Measurements from ENCODE around the gene HOXA10.

HOXA10 gene

DNA sequence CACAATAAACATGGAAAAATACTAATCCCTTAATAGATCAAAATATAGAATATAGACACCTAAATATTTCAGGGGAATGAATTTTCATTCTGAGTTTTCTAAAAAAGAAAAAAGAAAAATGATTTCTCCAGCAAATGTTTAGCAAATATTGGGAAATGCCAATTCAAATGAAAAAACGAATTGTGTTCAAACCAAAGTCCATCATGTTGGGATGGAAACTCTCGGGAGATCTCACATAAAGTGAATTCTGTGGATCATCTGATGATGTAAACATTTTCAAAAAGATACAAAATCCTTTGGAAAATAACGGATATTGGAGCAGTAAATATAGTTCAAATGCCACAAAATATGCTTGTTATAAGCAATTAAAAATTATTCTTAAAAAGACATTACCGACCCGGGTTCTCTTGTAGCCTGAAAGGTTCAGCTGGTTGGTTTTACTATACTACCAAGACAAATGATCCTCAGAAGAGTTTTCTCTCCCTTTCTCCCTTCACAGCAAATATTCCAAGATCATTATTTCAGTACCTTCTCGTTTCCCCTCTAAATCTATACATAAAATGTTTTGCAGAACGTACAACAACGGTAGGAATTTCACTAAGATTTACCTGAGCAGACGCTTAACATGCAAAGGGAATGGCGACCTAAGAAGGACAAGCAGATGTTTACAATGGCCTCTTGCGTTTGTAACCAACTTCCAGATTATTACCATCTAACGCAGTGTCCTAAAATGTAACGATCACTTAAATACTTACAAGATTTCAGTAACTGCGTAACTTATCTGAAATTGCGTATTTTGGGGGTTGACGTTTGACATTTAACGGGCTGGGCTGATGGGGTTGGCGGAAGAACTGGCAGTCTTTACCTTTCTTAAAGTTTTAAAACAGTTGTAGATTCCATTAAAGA lies 23.3 kb upstream of the HOXA10 start:
- Histone ChIP-seq H4K20me1 (ENCODE audit: insufficient read depth, low read length) (no peaks in the 10 kb centered on the region), H3K36me3 (ENCODE audit: insufficient read depth, low read length) (no peaks in the 10 kb centered on the region)

DNA sequence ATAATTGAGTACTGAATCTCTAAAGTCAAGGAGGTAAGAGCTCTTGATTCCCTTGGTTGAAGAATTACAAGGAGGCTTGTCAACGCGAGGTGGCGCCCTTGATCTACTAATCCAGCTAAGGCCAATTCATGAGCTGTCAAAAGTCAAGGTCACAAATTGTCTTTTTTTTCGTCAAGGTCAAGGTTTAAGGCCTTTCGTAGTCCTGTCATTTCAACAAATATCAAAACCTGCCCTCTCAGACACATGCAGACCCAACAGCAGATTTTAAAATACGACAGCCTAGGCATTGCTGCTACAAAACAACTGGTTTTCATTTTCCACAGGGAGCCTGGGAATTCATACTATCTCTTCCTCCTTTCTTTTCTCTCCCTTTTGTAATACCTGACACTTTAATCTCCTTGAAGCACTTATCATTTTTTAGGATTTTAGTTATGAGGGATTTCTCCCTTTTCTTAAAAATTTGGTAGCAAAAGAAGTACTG lies 22.2 kb upstream of the HOXA10 start:
- H2AFZ ChIP-seq (ENCODE audit: low read depth, low read length), result no peak overlapping the region
- H3K9me3 ChIP-seq (ENCODE audit: insufficient read depth, low read length, severe bottlenecking), result no peaks in the 10 kb centered on the region
- H3K4me1 ChIP-seq (ENCODE audit: insufficient read depth, low read length), result peaks cover 34% of the 10 kb centered on the region
- peaks cover 17% of the 10 kb centered on the region for H3K27me3 ChIP-seq (ENCODE audit: insufficient read depth, low read length, poor library complexity)
- H3K4me3 ChIP-seq (ENCODE audit: low read depth in 1 of 2, low read length in 2 of 2), result no peak overlapping the region
- no peak overlapping the region for H3K9ac ChIP-seq (ENCODE audit: low read depth, low read length)
- H3K79me2 ChIP-seq (ENCODE audit: insufficient read depth, low read length), result no peaks in the 10 kb centered on the region
- peak overlapping the region; percentile 60 for H3K4me2 ChIP-seq (ENCODE audit: insufficient read depth, low read length)
- DNase-seq, result peak; percentile 80
- TF ChIP-seq, protein P1, sequence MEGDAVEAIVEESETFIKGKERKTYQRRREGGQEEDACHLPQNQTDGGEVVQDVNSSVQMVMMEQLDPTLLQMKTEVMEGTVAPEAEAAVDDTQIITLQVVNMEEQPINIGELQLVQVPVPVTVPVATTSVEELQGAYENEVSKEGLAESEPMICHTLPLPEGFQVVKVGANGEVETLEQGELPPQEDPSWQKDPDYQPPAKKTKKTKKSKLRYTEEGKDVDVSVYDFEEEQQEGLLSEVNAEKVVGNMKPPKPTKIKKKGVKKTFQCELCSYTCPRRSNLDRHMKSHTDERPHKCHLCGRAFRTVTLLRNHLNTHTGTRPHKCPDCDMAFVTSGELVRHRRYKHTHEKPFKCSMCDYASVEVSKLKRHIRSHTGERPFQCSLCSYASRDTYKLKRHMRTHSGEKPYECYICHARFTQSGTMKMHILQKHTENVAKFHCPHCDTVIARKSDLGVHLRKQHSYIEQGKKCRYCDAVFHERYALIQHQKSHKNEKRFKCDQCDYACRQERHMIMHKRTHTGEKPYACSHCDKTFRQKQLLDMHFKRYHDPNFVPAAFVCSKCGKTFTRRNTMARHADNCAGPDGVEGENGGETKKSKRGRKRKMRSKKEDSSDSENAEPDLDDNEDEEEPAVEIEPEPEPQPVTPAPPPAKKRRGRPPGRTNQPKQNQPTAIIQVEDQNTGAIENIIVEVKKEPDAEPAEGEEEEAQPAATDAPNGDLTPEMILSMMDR (IDR thresholded peaks at IDR 0.05; ENCODE audit: borderline replicate concordance, extremely low read depth, low read length, poor library complexity, severe bottlenecking), result peak; percentile 88
- no peak for TF ChIP-seq EZH2 (IDR thresholded peaks at IDR 0.05; ENCODE audit: borderline replicate concordance, low read depth, low read length, severe bottlenecking)
- no peaks in the 10 kb centered on the region for H3K36me3 ChIP-seq (ENCODE audit: insufficient read depth, low read length)
- no peak for ATAC-seq (ENCODE audit: insufficient read depth, low read depth)
- H3K27ac ChIP-seq (ENCODE audit: low read length), result no peak overlapping the region
- H4K20me1 ChIP-seq (ENCODE audit: insufficient read depth, low read length), result no peaks in the 10 kb centered on the region

More for the DNA sequence above, 23.3 kb upstream of the HOXA10 start:
- DNase-seq (no peak), ATAC-seq (ENCODE audit: insufficient read depth, low read depth) (no peak)
- Histone ChIP-seq H3K4me2 (ENCODE audit: insufficient read depth, low read length) (no peak overlapping the region), H3K79me2 (ENCODE audit: insufficient read depth, low read length) (no peaks in the 10 kb centered on the region), H3K27me3 (ENCODE audit: insufficient read depth, low read length, poor library complexity) (peaks cover 17% of the 10 kb centered on the region), H2AFZ (ENCODE audit: low read depth, low read length) (no peak overlapping the region), H3K4me3 (ENCODE audit: low read depth in 1 of 2, low read length in 2 of 2) (no peak overlapping the region), H3K27ac (ENCODE audit: low read length) (no peak overlapping the region), H3K9me3 (ENCODE audit: insufficient read depth, low read length, severe bottlenecking) (no peaks in the 10 kb centered on the region), H3K4me1 (ENCODE audit: insufficient read depth, low read length) (peaks cover 34% of the 10 kb centered on the region), H3K9ac (ENCODE audit: low read depth, low read length) (no peak overlapping the region)
- no peak for TF ChIP-seq EZH2 (IDR thresholded peaks at IDR 0.05; ENCODE audit: borderline replicate concordance, low read depth, low read length, severe bottlenecking)
- TF ChIP-seq, protein P1 (IDR thresholded peaks at IDR 0.05; ENCODE audit: borderline replicate concordance, extremely low read depth, low read length, poor library complexity, severe bottlenecking), result no peak

DNA sequence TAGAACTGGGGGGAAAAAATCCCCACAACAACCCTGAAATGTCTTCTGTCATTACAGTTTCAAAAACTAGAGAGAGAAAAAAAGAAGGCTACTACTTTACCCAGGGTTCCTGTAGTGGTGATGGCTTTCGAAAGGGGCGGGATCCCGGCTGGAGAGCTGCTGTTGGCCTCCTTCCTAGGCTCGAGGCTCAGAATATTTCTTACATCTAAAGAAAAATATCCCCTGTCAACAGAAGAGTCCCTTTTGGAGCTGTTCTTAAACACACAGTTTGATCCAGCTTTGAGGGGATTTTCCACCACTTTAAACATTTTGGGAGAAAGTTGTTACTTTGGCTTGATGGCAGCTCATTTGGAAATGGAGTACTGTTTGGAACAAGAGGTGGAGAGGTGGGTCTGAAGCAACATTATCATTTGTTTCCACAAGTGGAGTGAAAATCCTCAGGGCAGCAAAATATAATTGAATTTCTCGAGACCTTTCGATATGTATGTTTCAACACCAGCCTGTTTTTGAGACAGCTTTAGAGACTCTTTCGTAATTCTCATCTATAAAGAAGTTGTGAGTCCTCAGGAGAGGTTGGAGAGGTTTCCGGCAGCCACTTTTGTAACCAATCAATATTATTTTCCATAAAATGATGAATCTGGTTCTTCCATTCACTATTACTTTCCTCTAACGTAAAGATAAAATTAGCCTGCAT lies 20.7 kb upstream of the HOXA10 start:
- DNase-seq (no peak), ATAC-seq (ENCODE audit: insufficient read depth, low read depth) (no peak)
- Histone ChIP-seq H3K27ac (ENCODE audit: low read length) (no peak overlapping the region), H4K20me1 (ENCODE audit: insufficient read depth, low read length) (no peaks in the 10 kb centered on the region), H3K36me3 (ENCODE audit: insufficient read depth, low read length) (no peaks in the 10 kb centered on the region), H2AFZ (ENCODE audit: low read depth, low read length) (no peak overlapping the region), H3K79me2 (ENCODE audit: insufficient read depth, low read length) (no peaks in the 10 kb centered on the region), H3K9ac (ENCODE audit: low read depth, low read length) (no peak overlapping the region), H3K4me3 (ENCODE audit: low read depth in 1 of 2, low read length in 2 of 2) (no peak overlapping the region), H3K4me1 (ENCODE audit: insufficient read depth, low read length) (peaks cover 25% of the 10 kb centered on the region), H3K4me2 (ENCODE audit: insufficient read depth, low read length) (no peak overlapping the region), H3K27me3 (ENCODE audit: insufficient read depth, low read length, poor library complexity) (peaks cover 12% of the 10 kb centered on the region), H3K9me3 (ENCODE audit: insufficient read depth, low read length, severe bottlenecking) (no peaks in the 10 kb centered on the region)
- TF ChIP-seq, protein P1 (IDR thresholded peaks at IDR 0.05; ENCODE audit: borderline replicate concordance, extremely low read depth, low read length, poor library complexity, severe bottlenecking), result no peak
- no peak for TF ChIP-seq EZH2 (IDR thresholded peaks at IDR 0.05; ENCODE audit: borderline replicate concordance, low read depth, low read length, severe bottlenecking)
